GM18502 (cell line): ENCODE measurements around the gene KMT2C.
"Not testable (repeated sequence)": the region's sequence is repeated elsewhere in the genome, so short reads cannot be mapped to it uniquely, and the experiment has no call there.

Experiments
- ATAC-seq: cut with Tn5 transposase; IDR thresholded peaks from one replicate; pipeline ENCODE4 v1.9.1; 2021; ENCODE audit warnings: mild to moderate bottlenecking; ENCODE audit not compliant: unreplicated experiment, poor library complexity

KMT2C gene

DNA sequence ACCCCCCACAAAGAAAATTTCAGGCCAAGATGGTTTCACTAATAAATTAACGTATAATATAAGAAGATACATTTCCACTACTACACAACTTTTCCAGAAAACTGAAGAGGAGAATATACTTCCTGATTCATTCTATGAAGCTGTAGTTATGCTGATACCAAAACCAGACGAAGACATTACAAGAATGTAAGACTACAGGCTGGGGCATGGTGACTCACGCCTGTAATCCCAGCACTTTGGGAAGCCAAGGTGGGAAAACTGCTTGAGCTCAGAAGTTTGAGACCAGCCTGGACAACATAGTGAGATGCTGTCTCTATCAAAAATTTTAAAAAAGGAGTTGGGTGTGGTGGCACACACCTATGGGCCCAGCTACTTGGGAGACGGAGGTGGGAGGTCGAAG, 201.4 kb downstream of the KMT2C start:
- ATAC-seq, result not testable (repeated sequence)

DNA sequence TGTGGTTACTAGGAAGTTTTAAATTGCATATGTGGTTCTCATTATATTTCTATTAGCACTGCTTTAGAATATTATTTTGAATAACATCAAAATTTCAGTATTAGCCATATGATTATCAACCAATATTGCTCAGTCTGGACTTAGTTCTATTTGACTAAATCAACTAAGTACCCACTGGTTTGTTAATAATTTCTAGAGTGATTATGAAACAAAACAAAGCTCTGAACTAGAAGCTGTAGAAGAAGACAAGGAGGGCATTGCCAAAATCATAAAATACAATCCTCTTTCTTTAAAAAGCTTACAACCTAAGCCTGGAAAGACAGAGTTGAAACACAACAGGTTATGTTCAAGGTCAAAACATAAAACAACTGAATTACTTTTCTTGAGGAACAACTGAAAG, 204.7 kb downstream of the KMT2C start:
- no peak for ATAC-seq

DNA sequence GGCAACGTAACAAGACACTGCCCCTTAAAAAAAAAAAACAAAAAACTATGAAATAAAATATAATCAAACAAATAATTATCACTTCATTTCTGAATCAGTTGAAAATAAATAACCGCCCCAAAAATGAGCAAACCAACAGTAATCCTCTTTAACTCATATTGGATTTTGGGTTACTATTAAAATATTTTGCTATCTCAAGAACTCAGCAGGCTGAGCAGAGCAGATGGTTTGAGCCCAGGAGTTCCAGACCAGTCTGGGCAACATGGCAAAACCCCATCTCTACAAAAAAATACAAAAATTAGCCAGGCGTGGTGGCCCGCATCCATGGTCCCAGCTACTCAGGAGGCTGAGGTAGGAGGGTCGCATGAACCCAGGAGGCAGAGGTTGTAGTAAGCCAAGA, 216.2 kb downstream of the KMT2C start:
- not testable (repeated sequence) for ATAC-seq

DNA sequence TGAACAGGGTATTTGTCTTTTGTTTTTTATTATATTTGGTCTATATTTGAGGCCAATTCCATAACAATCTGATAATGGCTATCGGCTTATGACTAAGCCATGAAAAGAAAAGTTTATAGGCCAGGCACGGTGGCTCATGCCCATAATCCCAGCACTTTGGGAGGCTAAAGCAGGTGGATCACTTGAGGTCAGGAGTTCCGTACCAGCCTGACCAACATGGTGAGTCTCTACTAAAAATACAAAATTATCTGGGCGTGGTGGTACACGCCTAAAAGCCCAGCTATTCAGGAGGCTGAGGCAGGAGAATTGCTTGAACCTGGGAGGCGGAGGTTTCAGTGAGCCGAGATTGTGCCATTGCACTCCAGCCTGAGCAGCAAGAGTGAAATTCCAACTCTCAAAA, 227.0 kb downstream of the KMT2C start:
- ATAC-seq, result not testable (repeated sequence)

DNA sequence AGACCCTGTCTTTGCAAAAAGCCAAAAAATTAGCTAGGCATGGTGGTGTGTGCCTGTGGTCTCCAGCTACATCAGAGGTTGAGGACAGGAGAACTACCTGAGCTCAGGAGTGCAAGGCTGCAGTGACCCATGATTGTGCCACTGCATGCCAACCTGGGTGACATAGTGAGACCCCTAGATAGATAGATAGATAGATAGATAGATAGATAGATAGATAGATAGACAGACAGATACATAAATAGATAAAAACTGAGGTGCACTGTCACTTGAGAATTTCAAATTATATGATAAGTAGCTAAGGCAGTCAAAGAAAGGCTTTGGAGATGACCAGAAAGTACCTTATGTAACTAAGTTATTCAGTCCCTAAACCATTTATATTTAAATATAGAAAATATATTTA, 231.4 kb downstream of the KMT2C start:
- not testable (repeated sequence) for ATAC-seq

DNA sequence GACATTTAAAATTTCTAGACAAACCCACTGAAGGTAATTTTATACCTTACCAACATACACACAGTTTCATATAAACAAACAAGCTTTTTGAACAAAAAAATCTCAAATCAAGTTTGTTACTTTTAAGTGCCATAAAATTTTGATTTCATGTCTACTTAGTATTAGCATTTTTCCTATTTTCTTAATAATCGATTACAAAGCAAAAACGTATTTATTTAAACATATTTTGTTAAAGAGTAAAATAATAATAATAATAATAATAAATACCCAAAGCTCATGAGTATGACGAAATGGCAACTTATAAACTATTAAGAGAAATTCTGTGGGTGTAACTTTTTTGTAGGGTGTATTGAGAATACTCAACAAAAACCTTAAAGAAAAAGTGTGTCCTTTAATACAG, 232.7 kb downstream of the KMT2C start:
- no peak for ATAC-seq

DNA sequence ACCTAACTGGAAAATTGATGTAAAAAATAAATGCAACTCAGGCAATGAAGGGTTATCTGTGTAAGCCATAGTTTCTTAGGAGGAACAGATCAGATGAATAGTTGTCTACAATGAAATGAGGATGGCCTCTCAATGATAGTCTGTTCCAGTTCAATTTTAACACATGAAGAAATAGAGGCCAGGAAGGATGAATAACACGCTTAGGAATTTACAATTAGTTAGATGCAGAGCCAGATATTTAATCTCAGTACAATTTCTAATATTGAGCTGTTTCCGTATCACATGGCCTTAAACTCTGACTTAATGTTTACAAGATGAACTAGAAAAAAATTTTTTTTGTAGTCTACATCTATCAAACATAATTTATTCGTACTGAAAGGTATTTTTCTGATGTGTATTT, 233.7 kb downstream of the KMT2C start:
- ATAC-seq, result no peak

DNA sequence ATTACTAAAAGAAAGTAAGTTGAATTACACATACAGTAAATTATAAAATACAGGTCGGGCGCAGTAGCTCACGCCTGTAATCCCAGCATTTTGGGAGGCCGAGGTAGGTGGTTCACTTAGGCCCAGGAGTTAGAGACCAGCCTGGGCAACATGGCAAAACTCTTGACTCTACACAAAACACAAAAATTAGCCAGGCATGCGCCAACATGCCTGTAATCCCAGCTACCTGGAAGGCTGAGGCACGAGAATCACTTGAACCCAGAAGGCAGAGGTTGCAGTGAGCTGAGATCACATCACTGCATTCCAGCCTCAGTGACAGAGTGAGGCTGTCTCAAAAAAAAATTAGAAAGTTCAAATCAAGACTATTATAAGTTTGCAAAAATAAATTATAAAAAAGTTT, 235.4 kb downstream of the KMT2C start:
- ATAC-seq, result no peak

DNA sequence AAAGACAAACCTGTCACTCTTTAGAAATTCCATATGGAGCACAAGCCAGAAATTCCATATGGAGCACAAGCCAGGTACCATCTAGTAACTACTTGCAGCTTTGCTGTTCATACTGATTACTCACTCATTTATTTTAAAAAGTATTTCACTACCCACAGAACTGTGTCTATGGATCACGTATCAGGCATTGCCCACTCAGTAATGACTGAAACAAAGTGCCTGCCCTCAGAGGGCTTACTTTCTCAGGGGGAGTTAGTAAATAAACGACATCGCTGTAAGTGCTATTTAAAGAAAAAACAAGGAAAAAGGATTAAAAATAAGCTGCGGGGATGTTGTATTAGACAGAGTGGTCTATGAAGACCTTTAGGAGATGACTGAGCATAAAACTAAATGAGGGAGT, 239.4 kb downstream of the KMT2C start:
- ATAC-seq, result no peak

DNA sequence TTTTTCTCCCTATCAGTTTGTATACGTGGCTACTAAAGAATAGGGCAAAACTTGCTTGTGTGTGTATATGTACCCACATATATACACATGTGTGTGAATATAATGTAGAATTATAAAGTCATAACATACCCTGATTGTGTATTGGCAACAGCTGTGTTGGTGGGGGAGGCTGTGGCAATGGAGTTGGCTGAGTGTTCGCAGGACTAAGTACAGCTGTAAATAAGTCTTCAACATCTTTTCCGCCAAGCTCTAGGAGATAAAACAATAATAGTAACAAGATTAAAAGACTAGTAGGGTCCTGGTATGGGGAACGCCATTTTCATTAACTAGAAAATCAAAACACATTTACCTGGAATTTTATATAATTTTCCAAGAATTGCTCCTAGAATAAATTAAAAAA, 241.9 kb downstream of the KMT2C start:
- no peak for ATAC-seq

DNA sequence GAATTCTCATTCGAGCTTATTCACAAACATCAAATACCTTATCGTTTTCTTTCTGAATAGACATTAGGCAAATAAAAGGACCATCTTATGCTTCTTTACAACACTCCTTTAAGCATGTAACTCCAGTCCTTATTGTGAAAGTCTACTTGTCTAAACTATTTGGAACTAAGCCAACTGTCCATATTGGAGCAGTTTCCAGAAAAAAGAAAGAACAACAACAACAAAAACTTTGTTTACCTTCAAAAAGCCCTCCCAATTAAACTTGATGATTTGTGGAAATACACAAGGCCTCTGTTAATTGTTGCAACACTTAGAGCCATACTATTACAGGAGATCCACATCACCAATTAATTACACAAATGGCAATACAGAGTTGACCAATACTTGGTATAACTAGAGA, 246.7 kb downstream of the KMT2C start:
- no peak for ATAC-seq

DNA sequence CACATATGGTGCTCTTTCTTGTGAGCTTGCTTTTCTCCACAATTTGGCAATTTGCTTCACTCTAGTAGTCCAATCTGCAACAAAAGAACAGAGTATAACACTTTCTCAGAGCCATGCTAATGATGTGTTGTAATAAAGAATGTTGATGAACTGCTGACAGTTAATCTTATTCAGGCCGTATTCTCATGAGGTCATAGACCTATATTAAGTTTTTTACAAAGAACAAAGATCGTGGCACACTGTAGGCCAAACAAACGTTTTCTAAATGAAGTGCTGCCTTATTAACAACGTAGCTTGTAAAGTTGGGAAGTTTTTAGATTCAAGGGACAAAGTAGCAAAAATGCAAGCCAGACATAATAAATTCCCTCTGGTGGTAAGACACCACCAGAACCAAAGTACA, 250.2 kb downstream of the KMT2C start:
- no peak for ATAC-seq

DNA sequence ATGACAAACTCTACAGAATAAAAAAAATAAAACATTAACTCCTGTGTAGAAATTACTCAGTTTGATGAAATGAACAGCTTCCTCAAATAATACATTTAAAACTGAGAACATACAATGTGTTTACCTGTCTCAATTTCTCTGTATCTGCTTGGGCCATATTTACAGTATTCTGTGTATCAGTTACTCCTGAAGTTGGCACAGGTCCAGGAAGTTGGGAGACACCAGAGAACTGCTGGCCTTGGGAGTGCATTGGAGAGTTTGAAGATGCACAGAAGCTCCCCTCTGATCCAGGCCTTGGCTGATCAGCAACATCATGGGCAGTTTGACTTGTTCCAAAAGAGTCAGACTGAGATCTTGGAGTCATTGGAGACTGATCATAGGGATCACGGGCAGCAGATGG, 255.2 kb downstream of the KMT2C start:
- ATAC-seq, result no peak

DNA sequence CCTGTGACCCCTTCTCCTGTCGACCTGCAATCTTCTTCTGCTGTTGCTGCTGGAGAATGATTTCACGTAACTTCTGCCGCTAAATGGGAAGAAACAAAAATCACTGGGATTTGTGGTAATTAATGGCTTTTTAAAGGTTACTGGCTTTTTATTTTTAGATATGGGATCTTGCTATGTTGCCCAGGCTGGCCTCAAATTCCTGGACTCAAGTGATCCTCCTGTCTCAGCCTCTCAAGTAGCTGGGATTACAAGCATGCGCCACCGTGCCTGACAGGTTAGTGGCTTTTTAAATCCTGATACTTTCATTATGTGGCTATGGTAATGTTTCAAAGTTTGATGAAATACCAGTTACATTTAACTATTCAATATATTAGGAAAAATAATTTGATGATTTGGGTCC, 255.8 kb downstream of the KMT2C start:
- no peak for ATAC-seq

DNA sequence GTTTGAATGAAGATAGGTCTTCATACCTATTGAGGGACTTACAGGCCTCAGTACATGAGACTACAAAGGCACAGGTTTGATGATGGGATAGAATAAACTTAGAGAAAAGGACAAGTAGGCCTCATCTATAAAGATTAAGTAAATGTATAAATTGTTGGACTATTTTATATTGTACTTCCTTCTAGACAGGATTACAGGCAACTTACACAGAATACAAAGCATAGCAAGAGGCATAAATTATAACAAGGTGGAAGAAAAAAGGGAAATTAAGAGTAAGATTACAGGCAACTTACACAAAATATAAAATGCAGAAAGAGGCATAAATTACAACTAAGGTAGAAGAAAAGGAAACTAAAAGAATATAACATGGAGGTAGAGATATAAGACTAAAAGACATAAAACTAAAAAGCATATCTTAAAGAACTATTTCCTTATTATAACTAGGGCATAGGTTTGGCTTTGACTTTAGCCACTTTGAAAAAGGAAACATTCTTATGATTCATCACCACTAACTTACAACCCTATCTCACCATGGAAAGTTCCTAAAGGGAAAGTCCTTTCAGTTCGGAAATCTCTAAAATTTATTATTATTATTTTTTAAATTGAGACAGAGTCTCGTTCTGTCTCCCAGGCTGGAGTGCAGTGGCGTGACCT, 257.3 kb downstream of the KMT2C start:
- ATAC-seq, result no peak

DNA sequence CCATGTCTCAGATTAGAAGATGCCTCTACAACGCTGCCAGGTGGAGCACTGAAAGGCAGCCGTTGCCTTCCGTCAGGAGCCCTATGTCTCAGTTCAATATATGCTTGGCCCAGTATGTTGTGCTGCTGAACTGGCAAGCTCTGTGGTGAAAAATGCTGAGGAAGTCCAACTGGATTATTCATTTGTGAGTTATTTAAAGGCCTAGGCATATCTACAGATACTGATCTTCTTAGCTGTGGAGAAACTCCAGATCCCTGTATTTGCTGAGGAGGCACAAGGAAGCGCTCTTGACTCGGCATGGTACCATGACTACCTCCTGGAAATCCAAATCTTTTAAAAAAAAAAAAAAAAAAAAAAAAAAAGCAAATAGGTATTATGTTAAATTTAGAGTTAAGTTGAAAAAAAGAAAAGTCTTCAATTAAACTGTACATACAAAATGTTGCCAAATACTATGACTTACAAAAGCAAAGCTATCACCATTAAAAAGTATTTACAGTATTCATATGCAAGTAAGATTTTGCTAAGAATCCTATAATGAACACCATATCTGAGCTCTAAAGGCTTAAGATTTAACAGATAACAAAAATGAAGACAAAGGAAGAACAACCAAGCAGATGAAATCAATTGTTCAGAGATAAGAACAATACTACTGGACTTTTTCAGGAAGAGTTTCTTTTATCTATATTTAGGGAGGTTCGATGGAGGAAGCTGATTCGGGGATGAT, 258.0 kb downstream of the KMT2C start:
- no peak for ATAC-seq

DNA sequence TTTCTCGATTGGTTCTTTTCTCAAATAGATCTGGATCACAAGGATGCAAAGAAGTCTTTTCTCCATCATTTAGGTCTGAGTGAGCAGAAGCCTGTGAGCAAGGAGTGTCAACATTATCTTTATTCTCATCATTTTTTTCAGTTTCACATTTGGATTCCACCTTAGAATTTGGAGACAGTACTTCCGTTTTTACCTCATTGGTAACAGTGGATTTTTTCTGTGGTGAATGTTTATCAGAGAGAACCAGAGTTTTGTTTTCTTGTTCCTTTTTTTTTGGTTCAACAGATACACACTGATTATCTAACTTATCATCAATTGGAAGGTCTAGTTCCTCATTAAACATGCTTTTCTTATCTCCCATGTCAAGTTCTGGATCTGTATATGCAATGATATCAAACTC, 259.0 kb downstream of the KMT2C start:
- ATAC-seq, result peak; percentile 78

DNA sequence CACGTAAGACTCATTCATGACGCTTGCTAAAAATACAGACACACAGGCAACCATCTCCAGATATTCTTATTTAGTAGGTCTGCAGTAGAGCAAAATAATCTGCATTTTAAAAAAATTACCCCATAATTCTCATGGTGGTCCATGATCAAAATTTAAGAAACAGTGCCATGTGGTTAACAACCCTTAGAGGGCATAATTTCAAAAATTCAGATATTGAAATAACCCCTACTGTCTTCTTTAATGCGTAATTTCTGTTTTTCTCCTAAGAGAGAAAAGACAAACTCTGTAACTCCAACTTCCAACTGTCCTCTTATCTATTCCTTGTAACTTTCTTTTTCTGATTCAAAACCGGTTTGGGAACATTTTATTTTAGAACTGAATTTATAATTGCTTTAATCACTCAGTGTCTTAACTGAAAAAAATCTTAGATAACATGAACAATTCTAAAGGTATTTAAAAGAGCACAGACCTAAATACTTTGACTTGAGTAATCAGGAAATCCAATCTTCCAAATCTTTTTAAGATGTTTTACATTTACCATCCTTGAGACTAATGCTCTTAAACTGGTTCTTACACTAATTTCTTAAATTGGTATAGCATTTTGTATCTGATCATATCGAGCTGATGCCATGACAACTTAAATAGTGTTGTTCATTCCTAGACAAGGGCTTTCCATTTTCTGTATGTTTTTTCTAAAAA, 262.3 kb downstream of the KMT2C start:
- no peak for ATAC-seq

DNA sequence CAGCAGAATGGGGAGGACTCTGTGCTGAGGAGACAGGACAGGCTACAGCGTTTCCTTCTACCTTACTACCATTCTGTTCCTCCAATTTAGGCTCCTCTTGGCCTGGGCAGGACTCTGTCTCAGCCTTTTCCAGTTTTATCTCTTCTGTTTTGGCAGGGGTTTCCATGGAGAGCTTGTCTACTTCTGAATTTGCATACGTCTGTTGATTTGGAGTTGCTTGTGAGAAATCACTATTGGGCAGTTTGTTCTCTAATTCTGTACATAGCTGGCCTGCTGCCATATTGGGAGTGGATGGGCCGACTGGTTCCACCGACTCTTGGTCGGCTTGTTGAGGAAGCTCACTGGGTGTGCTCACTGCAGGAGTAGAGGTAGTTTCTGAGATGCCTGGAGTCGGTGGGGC, 273.5 kb downstream of the KMT2C start:
- no peak for ATAC-seq

DNA sequence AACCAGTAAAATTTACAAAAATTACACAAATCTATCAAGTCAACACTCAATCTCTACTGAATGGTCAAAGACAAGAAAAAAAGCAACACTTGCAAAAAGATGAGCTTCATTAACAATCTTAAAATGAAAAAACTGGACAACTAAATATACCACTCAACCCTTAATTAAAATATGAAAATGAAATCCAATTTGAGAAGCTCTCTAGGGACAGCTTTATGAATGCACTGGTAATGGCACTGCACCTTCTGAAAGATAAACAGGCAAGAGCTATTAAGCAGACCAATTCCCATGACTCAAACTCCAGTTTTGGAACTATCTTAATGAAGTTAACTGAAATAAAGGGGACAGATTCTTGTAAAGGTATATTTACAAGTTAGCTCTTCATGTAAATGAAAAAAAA, 274.6 kb downstream of the KMT2C start:
- no peak for ATAC-seq

DNA sequence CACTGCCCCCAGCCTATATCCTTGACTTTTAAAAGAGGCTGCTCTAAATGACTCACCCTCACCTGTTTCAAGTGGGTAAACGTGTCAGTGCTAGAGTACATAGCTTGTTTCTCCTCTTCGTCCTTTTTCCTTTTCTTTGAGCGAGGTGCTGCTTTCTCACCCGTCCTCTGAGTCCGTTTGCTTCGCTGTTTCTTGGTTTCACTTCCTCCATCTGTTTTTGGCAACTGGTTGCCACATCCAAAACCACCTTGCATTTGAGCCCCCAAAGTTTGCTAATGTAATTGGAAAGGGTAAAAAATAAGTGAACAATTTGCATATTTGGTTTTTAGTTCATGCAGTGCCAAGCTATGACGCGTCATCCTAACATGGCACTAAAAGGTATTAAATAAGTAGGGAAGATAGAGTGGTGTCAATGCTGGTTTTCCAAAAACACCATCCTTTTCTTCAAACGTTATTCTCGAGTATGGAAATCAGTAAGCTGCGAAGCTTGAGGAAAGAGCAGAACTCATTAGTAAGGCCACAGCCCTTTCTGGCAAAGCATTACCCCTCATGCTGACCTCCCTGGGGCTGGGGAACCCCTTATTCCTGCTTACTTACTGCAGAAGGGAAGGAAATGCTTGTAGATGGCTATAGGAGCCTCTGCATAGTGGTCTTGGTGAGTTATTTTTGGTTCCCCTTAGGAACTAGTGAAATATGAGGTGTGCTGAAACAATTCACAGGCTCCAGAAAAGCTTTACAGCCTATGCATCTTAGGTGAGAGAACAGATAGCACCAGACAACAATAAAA, 276.8 kb downstream of the KMT2C start:
- peak; percentile 92 for ATAC-seq
